ENCODE measurements around the gene ZNF92. TPM values are rescaled to one million over a fixed set of nuclear protein-coding genes. Genes with fewer than 3 reads are reported as not detected.

Gene ZNF92
- total and polyA plus RNA-seq, 2 of the 13 experiments (the other 11 are each of a cell fraction or from before 2014, with no cell fraction given), result 4.0 to 13.2 TPM

DNA sequence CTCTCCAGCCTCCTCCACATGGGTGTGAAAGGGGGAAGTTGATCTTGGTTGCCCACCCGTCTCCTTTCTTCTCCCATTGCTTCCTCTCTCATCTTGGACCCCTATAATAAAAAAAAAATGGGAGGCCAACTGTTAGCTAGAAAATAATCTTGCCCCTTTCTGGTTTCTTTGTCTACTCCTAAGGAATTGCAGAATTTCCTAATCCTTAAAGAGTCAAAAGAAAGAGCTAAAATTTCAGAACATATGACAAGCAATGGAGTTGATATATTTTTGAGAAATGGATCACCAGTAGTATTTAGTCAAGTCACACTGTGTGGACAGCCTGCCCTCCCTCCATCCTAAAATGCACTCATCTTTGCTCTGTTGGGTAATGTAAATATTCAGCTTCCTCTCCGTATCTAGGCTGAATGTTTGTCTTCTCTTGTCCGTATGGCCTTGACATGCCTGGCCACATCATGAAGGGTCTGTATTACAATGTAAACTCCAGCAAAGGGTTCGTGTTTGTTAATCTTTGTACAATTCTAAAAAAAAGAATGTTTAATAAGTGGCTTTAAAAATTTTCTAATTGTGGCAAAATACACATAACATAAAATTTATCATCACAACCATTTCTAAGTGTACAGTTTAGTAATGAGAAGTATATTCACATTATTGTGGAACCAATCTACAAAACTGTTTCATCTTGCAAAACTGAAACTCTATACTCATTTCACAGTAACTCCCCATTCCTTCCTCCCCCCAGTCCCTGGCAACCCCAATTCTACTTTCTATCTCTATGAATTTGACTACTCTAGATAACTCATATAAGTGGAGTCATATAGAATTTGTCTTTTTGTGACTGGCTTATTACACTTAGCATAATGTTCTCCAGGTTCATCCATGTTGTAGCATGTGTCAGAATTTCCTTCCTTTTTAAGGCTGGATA, 71.5 kb downstream of the ZNF92 start (continued):
- TF ChIP-seq MAZ (IDR thresholded peaks at IDR 0.05; ENCODE audit: borderline replicate concordance, low read depth, low read length), result no peak
- no peak for TF ChIP-seq MAZ (CRISPR knock-in tag; IDR thresholded peaks at IDR 0.05; ENCODE audit: low read depth)
- no peak for TF ChIP-seq NONO (IDR thresholded peaks at IDR 0.05)
- peak; percentile 76 for TF ChIP-seq NONO (CRISPR knock-in tag; conservative IDR thresholded peaks at IDR 0.05)
- no peak for TF ChIP-seq ZNF10 (CRISPR knock-in tag; IDR thresholded peaks at IDR 0.05; ENCODE audit: borderline replicate concordance, low read depth)
- TF ChIP-seq, protein P1, sequence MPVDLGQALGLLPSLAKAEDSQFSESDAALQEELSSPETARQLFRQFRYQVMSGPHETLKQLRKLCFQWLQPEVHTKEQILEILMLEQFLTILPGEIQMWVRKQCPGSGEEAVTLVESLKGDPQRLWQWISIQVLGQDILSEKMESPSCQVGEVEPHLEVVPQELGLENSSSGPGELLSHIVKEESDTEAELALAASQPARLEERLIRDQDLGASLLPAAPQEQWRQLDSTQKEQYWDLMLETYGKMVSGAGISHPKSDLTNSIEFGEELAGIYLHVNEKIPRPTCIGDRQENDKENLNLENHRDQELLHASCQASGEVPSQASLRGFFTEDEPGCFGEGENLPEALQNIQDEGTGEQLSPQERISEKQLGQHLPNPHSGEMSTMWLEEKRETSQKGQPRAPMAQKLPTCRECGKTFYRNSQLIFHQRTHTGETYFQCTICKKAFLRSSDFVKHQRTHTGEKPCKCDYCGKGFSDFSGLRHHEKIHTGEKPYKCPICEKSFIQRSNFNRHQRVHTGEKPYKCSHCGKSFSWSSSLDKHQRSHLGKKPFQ (CRISPR knock-in tag; IDR thresholded peaks at IDR 0.05; ENCODE audit: insufficient replicate concordance), result peak; percentile 46
- TF ChIP-seq ZNF614 (CRISPR knock-in tag; IDR thresholded peaks at IDR 0.05; ENCODE audit: borderline replicate concordance), result peak; percentile 93
- TF ChIP-seq, protein P2, sequence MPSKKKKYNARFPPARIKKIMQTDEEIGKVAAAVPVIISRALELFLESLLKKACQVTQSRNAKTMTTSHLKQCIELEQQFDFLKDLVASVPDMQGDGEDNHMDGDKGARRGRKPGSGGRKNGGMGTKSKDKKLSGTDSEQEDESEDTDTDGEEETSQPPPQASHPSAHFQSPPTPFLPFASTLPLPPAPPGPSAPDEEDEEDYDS (CRISPR knock-in tag; IDR thresholded peaks at IDR 0.05), result peak; percentile 67
- TF ChIP-seq PRMT3 (CRISPR knock-in tag; IDR thresholded peaks at IDR 0.05; ENCODE audit: borderline replicate concordance, low read depth), result no peak
- no peak for TF ChIP-seq U2AF2 (IDR thresholded peaks at IDR 0.05; ENCODE audit: low read depth, low read length)
- peak; percentile 74 for TF ChIP-seq ASH2L (IDR thresholded peaks at IDR 0.05; ENCODE audit: insufficient read length, low read depth, low read length)
- TF ChIP-seq, protein P3, sequence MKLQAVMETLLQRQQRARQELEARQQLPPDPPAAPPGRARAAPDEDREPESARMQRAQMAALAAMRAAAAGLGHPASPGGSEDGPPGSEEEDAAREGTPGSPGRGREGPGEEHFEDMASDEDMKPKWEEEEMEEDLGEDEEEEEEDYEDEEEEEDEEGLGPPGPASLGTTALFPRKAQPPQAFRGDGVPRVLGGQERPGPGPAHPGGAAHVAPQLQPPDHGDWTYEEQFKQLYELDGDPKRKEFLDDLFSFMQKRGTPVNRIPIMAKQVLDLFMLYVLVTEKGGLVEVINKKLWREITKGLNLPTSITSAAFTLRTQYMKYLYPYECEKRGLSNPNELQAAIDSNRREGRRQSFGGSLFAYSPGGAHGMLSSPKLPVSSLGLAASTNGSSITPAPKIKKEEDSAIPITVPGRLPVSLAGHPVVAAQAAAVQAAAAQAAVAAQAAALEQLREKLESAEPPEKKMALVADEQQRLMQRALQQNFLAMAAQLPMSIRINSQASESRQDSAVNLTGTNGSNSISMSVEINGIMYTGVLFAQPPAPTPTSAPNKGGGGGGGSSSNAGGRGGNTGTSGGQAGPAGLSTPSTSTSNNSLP (IDR thresholded peaks at IDR 0.05; ENCODE audit: low read depth, low read length), result peak; percentile 89
- TF ChIP-seq HNF4G (IDR thresholded peaks at IDR 0.05; ENCODE audit: borderline replicate concordance, low read depth, low read length), result peak; percentile 81
- peak; percentile 30; the same call in 1 of the 2 replicates for TF ChIP-seq HNF4G (CRISPR knock-in tag; IDR thresholded peaks at IDR 0.05; ENCODE audit: borderline replicate concordance, low read depth)
- TF ChIP-seq MTA3 (CRISPR knock-in tag; IDR thresholded peaks at IDR 0.05), result no peak
- TF ChIP-seq AKAP8 (CRISPR knock-in tag; IDR thresholded peaks at IDR 0.05), result peak; percentile 69; the same call in 1 of the 2 replicates
- TF ChIP-seq ZNF768 (CRISPR knock-in tag; IDR thresholded peaks at IDR 0.05), result no peak
- TF ChIP-seq, protein P4, sequence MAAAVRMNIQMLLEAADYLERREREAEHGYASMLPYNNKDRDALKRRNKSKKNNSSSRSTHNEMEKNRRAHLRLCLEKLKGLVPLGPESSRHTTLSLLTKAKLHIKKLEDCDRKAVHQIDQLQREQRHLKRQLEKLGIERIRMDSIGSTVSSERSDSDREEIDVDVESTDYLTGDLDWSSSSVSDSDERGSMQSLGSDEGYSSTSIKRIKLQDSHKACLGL (CRISPR knock-in tag; IDR thresholded peaks at IDR 0.05), result no peak
- TF ChIP-seq ZSCAN25 (CRISPR knock-in tag; IDR thresholded peaks at IDR 0.05), result no peak; the same call in 1 of the 2 replicates
- TF ChIP-seq, protein P5, sequence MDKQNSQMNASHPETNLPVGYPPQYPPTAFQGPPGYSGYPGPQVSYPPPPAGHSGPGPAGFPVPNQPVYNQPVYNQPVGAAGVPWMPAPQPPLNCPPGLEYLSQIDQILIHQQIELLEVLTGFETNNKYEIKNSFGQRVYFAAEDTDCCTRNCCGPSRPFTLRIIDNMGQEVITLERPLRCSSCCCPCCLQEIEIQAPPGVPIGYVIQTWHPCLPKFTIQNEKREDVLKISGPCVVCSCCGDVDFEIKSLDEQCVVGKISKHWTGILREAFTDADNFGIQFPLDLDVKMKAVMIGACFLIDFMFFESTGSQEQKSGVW (CRISPR knock-in tag; IDR thresholded peaks at IDR 0.05; ENCODE audit: borderline replicate concordance), result no peak
- peak; percentile 76 for TF ChIP-seq ARNTL (CRISPR knock-in tag; IDR thresholded peaks at IDR 0.05)
- TF ChIP-seq ZBTB7A (CRISPR knock-in tag; IDR thresholded peaks at IDR 0.05), result peak; percentile 58; the same call in 1 of the 2 replicates
- TF ChIP-seq CHD4 (IDR thresholded peaks at IDR 0.05; ENCODE audit: borderline replicate concordance, low read length), result peak; percentile 68
- peak; percentile 89; the same call in 1 of the 2 replicates for TF ChIP-seq RCOR2 (CRISPR knock-in tag; IDR thresholded peaks at IDR 0.05)
- no peak for TF ChIP-seq ZNF678 (CRISPR knock-in tag; IDR thresholded peaks at IDR 0.05)
